Fibroblast of lung (primary cell): ENCODE data around the gene SCN8A. TPM values are rescaled to one million over a fixed set of nuclear protein-coding genes. Genes with fewer than 3 reads are reported as not detected.

Experiments used
- DNase-seq, 2 donors: peaks; one replicate each; pipeline versions ENCODE4 v3.0.0 to v3.0.0-alpha.2; 2010; ENCODE audit warnings: low read depth in 2 of 2
- H2AFZ ChIP-seq: 2 replicates; pipeline ENCODE4 v1.5.1; 2012; ENCODE audit warnings: low read length, control low read depth, inconsistent platforms
- H3K27ac ChIP-seq: 2 replicates; pipeline ENCODE4 v1.5.1; 2011; ENCODE audit warnings: low read length, control low read depth; ENCODE audit not compliant: insufficient read depth
- H3K27me3 ChIP-seq: 2 replicates; pipeline ENCODE4 v1.5.1; 2011; ENCODE audit warnings: mild to moderate bottlenecking, low read length; ENCODE audit not compliant: control insufficient read depth, insufficient read depth
- H3K36me3 ChIP-seq: 2 replicates; pipeline ENCODE4 v1.5.1; 2011; ENCODE audit warnings: low read length; ENCODE audit not compliant: control insufficient read depth, insufficient read depth
- H3K4me1 ChIP-seq: 2 replicates; pipeline ENCODE4 v1.5.1; 2011; ENCODE audit warnings: low read length; ENCODE audit not compliant: control insufficient read depth, insufficient read depth; ENCODE audit errors: extremely low read depth
- H3K4me2 ChIP-seq: 2 replicates; pipeline ENCODE4 v1.5.1; 2011; ENCODE audit warnings: low read length, control low read depth; ENCODE audit not compliant: insufficient read depth; ENCODE audit errors: extremely low read depth
- H3K4me3 ChIP-seq, 4 experiments: fragments of 200-600 bp in 1 of 4; sonication (generic) in 1 of 4; replicated peaks in 1 of 4; 2 replicates each; pipeline ENCODE4 v1.5.1; 2011 to 2016; ENCODE audit warnings: low read length in 4 of 4, low read depth in 3 of 4, mild to moderate bottlenecking in 3 of 4, control low read depth in 2 of 4, inconsistent platforms in 1 of 4, mixed read lengths in 1 of 4; ENCODE audit not compliant: insufficient read depth in 1 of 4; ENCODE audit errors: control extremely low read depth in 1 of 4
- H3K79me2 ChIP-seq: 2 replicates; pipeline ENCODE4 v1.5.1; 2012; ENCODE audit warnings: mild to moderate bottlenecking, low read length, inconsistent platforms; ENCODE audit not compliant: control insufficient read depth, insufficient read depth
- H3K9ac ChIP-seq: 2 replicates; pipeline ENCODE4 v1.5.1; 2011; ENCODE audit warnings: mild to moderate bottlenecking, low read length, control low read depth; ENCODE audit not compliant: insufficient read depth
- H3K9me3 ChIP-seq: 2 replicates; pipeline ENCODE4 v1.5.1; 2012; ENCODE audit warnings: low read depth, low read length; ENCODE audit not compliant: control insufficient read depth, insufficient read depth
- H4K20me1 ChIP-seq: 2 replicates; pipeline ENCODE4 v1.5.1; 2011; ENCODE audit warnings: low read length; ENCODE audit not compliant: control insufficient read depth, insufficient read depth; ENCODE audit errors: extremely low read depth
- CTCF ChIP-seq, 2 donors: IDR thresholded peaks in 1 of 2; conservative IDR thresholded peaks in 1 of 2; 1 replicate in 1 of 2; 2 replicates in 1 of 2; pipeline ENCODE4 v1.5.1; 2011 to 2012; ENCODE audit warnings: low read length in 2 of 2, control low read depth in 1 of 2, inconsistent platforms in 1 of 2, low read depth in 1 of 2, mild to moderate bottlenecking in 1 of 2
- EZH2 ChIP-seq: IDR thresholded peaks from 2 replicates; pipeline ENCODE4 v1.5.1; 2012; ENCODE audit warnings: low read length, control low read depth, mild to moderate bottlenecking; ENCODE audit errors: missing control alignments
- polyA plus RNA-seq, 2 donors: library from polyadenylated mRNA; depleted of rRNA in 1 of 2; stranded (reverse) in 1 of 2; unstranded in 1 of 2; fragments of >200 nt; gene quantifications; 2 replicates each; pipeline ENCODE4 v1.2.1, GENCODE V29; 2011 to 2012; ENCODE audit warnings: missing spikeins in 1 of 2
- total RNA-seq: library from RNA; depleted of rRNA; stranded (reverse); fragments of >200 nt; gene quantifications from 2 replicates; pipeline ENCODE4 v1.2.1, GENCODE V29; 2014

SCN8A gene
- total and polyA plus RNA-seq, 2 donors (not counting 1 experiment from before 2014, with no cell fraction given): 12.8 to 27.2 TPM

GRCh38 chr12:51838762-51839161 is 247.7 kb downstream of the SCN8A start:
- Histone ChIP-seq H2AFZ (no peak overlapping the region), H3K79me2 (no peaks in the 10 kb centered on the region), H3K9ac (no peak overlapping the region), H3K27me3 (peaks cover 44% of the 10 kb centered on the region), H3K36me3 (no peaks in the 10 kb centered on the region), H3K4me3 (no peak overlapping the region), H4K20me1 (no peaks in the 10 kb centered on the region), H3K27ac (no peak overlapping the region), H3K9me3 (no peaks in the 10 kb centered on the region), H3K4me2 (no peak overlapping the region), H3K4me1 (no peaks in the 10 kb centered on the region)
- TF ChIP-seq CTCF (conservative IDR thresholded peaks at IDR 0.05 in 1 of 2, IDR thresholded peaks at IDR 0.05 in 1 of 2; ENCODE audit: low read depth in 1 of 2, low read length in 2 of 2) (no peak), EZH2 (no peak)
- DNase-seq: no peak

- Histone ChIP-seq H3K9ac (no peak overlapping the region), H3K27ac (no peak overlapping the region), H2AFZ (no peak overlapping the region), H3K27me3 (peaks cover 44% of the 10 kb centered on the region), H3K36me3 (no peaks in the 10 kb centered on the region), H4K20me1 (no peaks in the 10 kb centered on the region), H3K4me2 (no peak overlapping the region), H3K4me3 (no peak overlapping the region), H3K9me3 (no peaks in the 10 kb centered on the region), H3K79me2 (no peaks in the 10 kb centered on the region), H3K4me1 (no peaks in the 10 kb centered on the region)
- no peak for DNase-seq
- TF ChIP-seq CTCF (conservative IDR thresholded peaks at IDR 0.05 in 1 of 2, IDR thresholded peaks at IDR 0.05 in 1 of 2; ENCODE audit: low read depth in 1 of 2, low read length in 2 of 2): no peak
- TF ChIP-seq EZH2: no peak
Measured at GRCh38 chr12:51839310-51839947, 248.4 kb downstream of the SCN8A start.

- Histone ChIP-seq H3K9ac (no peak overlapping the region), H2AFZ (no peak overlapping the region), H3K9me3 (no peaks in the 10 kb centered on the region), H3K27ac (no peak overlapping the region), H3K4me3 (no peak overlapping the region), H3K4me1 (no peaks in the 10 kb centered on the region), H3K36me3 (no peaks in the 10 kb centered on the region), H3K79me2 (no peaks in the 10 kb centered on the region), H4K20me1 (no peaks in the 10 kb centered on the region), H3K27me3 (peaks cover 52% of the 10 kb centered on the region), H3K4me2 (no peak overlapping the region)
- no peak for TF ChIP-seq CTCF (conservative IDR thresholded peaks at IDR 0.05 in 1 of 2, IDR thresholded peaks at IDR 0.05 in 1 of 2; ENCODE audit: low read depth in 1 of 2, low read length in 2 of 2)
- no peak for TF ChIP-seq EZH2
- DNase-seq: no peak
Measured at GRCh38 chr12:51840966-51841365, 249.9 kb downstream of the SCN8A start.
